ENCODE data around the gene ACAD9. TPM values are rescaled to one million over a fixed set of nuclear protein-coding genes. Genes with fewer than 3 reads are reported as not detected.

The ACAD9 gene
- total RNA-seq, 4 donors from 2014 or later = 36.2 to 48.9 (median 46.8) TPM

- no peak for DNase-seq (ENCODE audit: low spot score)
- TF ChIP-seq CTCF (IDR thresholded peaks at IDR 0.05) = no peak
- ATAC-seq (ENCODE audit: low FRiP score) = no peak
These were observed 23.0 kb downstream of the ACAD9 start for GRCh38 chr3:128902426-128902825.

- ATAC-seq (ENCODE audit: low FRiP score) (no peak), DNase-seq (ENCODE audit: low spot score) (no peak)
- TF ChIP-seq CTCF (IDR thresholded peaks at IDR 0.05) = no peak
These were observed 24.1 kb downstream of the ACAD9 start for GRCh38 chr3:128903501-128903900.

GRCh38 chr3:128906031-128906803 lies 26.8 kb downstream of the ACAD9 start:
- DNase-seq (ENCODE audit: low spot score) (no peak), ATAC-seq (ENCODE audit: low FRiP score) (no peak)
- no peak for TF ChIP-seq CTCF (IDR thresholded peaks at IDR 0.05)

- TF ChIP-seq CTCF (IDR thresholded peaks at IDR 0.05) = no peak
- DNase-seq (ENCODE audit: low spot score) = no peak
These were observed 27.5 kb downstream of the ACAD9 start for GRCh38 chr3:128906804-128907525.

GRCh38 chr3:128907706-128908445 lies 28.5 kb downstream of the ACAD9 start:
- TF ChIP-seq CTCF (IDR thresholded peaks at IDR 0.05) = no peak
- ATAC-seq (ENCODE audit: low FRiP score) = no peak
- DNase-seq (ENCODE audit: low spot score) = no peak

More at GRCh38 chr3:128906804-128907525, 27.5 kb downstream of the ACAD9 start:
- no peak for ATAC-seq (ENCODE audit: low FRiP score)

- ATAC-seq (ENCODE audit: low FRiP score) (no peak), DNase-seq (ENCODE audit: low spot score) (no peak)
- no peak for TF ChIP-seq CTCF (IDR thresholded peaks at IDR 0.05)
These were observed 29.5 kb downstream of the ACAD9 start for GRCh38 chr3:128908951-128909350.
